Activated CD4-positive, alpha-beta T cell treated with anti-CD3 and anti-CD28 coated beads for 4 hours (primary cell): ENCODE data around the gene GOLGA6L26.
"Not testable (repeated sequence)": the region's sequence is repeated elsewhere in the genome, so short reads cannot be mapped to it uniquely, and the experiment has no call there.

Experiments used
- DNase-seq, 2 donors: peaks; one replicate each; pipeline ENCODE4 v3.0.0-alpha.2; 2020

GOLGA6L26 gene, protein sequence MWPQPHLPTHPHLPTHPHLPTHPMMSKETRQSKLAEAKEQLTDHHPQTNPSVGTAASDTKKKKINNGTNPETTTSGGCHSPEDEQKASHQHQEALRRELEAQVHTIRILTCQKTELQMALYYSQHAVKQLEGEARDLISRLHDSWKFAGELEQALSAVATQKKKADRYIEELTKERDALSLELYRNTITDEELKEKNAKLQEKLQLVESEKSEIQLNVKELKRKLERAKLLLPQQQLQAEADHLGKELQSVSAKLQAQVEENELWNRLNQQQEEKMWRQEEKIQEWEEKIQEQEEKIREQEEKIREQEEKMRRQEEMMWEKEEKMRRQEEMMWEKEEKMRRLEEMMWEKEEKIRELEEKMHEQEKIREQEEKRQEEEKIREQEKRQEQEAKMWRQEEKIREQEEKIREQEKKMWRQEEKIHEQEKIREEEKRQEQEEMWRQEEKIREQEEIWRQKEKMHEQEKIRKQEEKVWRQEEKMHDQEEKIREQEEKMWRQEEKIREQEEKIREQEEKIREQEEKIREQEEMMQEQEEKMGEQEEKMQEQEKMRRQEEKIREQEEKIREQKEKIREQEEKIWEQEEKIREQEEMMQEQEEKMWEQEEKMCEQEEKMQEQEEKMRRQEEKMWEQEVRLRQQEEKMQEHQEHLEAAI

DNA sequence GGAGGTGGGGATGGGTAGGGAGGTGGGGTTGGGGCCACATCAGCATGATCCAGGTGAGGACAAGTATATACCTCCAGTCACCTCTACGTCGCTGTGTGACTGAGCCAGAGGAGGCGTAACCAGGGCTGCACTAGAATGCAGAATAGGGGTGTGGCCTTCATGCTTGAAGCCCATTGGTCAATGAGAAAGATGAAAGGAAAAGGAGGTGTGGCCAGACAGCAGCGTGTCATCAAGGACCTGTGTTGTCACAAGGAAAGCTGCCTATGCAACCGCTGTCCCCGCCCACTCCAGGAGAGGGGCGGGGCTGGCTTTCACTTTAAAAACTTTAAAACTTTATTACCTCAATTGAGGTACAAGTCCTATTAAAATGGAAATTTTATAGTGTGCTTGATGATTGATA lies at the start of gene GOLGA6L26:
Gene GOLGA6L26, minus strand, starts transcription at position 101 of the 400 bp plus-strand sequence. Its CDS starts 61 bp downstream, at position 40.
- not testable (repeated sequence) for DNase-seq

DNA sequence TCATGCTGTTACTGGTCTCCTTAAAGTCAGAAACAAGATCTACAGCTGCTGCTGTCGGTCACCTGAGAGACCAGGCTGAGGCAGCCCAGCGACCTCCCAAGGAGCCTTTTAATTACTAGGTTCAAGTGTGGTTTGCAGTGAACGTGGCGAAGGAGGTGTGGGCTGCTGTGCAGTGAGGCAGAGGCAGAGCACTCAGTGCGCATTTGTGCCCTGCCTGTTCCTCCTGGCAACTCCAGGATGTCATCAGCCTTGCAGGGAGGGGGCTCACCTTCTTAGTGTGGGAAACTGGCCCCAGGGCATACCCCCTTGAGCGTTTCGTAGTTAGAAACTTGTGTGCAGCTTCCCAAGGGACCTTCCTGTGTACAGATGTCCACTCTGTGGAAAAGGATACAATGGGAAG lies 47.2 kb upstream of the GOLGA6L26 start:
- not testable (repeated sequence) for DNase-seq

DNA sequence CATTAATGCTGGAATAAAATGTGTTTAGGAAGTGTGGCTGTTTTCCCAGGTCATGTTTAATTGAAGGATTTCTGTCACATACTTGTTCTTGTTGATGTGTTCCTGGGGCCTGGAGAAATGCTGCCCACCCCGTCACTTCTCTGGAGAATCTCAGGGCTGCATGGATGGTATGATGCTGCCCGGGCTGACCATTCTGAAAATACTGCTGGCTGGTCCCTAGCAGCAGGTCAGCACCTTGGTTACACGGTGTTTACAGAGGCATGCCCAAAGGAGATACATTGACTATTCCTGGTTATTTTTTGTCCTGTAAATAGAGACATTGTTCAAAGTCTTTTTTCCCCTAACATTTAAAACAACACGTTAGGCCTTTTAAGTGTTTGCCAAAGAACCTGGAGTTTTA lies 46.7 kb upstream of the GOLGA6L26 start:
- DNase-seq: not testable (repeated sequence)

DNA sequence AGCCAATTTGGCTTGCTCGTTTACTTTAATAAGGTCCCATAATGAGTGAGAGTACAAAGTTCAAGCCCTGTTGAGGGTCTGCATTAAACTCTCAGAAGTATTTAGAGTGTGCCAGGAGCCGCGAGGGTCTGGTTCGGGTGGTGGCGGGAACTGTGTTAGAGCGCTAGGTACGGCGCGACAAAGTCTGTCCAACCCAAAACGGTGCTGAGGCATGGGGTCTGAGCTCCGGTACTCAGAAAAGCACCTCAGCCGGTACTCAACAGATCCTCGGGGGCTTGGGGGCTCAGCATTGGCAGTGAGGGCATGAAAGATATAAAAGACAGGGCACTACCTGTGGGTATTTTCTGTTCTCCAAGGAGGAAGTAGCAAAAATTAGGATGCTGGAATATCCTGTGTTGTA lies 45.0 kb upstream of the GOLGA6L26 start:
- not testable (repeated sequence) for DNase-seq

DNA sequence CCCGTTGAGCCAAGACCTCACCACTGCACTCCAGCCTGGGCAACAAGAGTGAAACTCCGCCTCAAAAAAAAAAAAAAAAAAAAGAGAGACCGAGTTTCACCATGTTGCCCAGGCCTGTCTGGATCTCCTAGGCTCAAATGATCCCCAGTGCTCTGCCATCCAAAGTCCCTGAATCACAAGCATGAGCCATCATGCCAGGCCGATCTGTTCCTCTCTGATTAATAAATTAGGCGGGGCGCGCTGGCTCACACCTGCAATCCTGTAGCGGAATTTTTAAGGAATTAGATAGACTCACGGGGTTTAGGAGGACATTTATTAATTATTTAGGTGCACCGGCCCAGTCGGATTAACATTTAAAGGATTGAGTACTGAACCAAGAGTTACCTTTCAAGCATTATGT lies 40.2 kb upstream of the GOLGA6L26 start:
- DNase-seq: not testable (repeated sequence)

DNA sequence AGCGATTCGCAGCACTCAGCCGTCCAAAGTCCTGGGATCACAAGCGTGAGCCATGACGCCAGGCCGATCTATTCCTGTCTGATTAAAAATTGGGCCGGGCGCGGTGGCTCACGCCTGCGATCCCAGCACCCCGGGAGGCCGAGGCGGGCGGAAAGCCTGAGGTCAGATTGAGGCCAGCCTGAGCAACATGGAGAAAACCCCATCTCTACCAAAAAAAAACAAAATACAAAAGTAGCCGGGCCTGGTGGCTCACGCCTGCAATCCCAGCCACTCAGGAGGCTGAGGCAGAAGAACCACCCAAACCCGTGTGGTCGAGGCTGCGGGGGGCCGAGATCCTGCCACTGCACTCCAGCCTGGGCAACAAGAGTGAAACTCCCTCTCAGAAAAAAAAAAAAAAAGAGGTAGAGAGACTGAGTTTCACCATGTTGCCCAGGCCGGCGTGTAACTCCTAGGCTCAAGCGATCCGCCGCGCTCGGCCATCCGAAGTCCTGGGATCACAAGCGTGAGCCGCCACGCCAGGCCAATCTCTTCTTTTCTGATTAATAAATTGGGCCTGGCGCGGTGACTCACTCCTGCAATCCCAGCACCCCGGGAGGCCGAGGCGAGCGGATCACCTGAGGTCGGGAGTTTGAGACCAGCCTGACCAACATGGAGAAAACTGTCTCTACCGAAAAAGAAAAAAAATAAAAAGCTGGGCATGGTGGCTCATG lies 39.0 kb upstream of the GOLGA6L26 start:
- not testable (repeated sequence) for DNase-seq

DNA sequence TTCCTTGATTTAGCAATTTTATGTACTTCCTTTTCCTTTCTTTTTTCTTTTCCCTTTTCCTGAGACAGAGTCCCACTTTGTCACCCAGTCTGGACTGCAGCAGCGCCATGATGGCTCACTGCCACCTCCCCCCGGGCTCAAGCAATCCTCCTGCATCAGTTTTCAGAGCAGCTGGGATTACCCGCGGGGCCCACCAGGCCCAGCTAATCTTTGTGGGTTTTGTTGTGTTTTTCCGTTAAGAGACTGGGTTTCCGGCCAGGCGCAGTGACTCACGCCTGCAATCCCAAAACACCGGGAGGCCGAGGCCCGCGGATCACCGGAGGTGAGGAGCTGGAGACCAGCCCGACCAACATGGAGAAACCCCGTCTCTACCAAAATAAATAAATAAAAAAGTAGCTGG lies 38.3 kb upstream of the GOLGA6L26 start:
- no peak for DNase-seq

DNA sequence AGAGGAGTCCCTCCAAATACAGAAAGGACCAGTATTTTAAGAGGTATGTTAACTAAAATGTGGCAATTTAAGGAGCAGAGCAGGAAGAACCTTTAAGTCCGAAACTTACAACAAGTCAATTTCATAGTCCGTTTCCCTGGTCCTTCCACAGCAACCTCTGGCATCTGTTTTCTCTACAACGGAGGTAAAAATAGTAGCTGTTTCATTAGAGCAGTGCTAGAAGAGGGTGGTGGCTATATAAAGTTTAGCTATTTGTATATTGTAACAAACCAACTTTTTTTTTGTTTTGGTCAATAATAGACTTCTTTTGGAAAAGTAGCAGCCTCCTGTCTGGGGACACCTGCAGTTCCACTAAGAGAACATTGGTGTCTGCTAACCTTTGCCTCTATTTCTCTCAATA lies 37.9 kb upstream of the GOLGA6L26 start:
- DNase-seq: not testable (repeated sequence)

DNA sequence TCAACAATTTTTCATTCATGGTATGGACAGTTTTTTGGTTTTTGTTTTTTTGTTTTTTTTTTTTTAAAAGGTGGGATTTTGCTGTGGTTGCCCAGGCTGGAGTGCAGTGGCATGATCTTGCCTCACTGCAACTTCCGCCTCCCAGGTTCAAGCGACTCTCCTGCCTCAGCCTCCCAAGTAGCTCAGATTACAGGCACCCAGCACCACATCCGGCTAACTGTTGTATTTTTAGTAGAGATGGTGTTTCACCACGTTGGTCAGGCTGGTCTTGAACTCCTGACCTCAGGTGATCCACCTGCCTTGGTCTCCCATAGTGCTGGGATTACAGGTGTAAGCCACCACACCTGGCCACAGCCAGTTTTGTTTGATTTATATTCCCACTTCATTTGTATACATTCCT lies 37.1 kb upstream of the GOLGA6L26 start:
- DNase-seq: not testable (repeated sequence)

DNA sequence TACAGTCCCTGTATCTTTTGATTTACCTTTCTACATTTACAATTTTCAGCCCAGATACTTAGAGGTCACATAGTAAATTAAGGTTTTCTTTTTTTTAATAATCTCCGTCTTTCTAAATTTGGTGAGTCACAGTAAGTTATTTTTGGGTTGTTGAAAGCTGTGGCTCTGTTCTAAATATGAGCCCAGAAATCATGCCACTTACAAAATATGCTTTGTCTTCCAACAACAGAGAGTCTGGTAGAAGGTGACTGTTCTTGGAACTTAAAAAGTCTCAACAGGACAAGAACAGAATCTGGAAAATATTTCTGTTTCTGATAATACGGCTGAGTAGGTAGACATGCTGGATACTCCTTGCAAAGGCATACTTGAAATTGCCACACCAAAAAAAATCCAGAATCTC lies 36.6 kb upstream of the GOLGA6L26 start:
- DNase-seq: no peak

DNA sequence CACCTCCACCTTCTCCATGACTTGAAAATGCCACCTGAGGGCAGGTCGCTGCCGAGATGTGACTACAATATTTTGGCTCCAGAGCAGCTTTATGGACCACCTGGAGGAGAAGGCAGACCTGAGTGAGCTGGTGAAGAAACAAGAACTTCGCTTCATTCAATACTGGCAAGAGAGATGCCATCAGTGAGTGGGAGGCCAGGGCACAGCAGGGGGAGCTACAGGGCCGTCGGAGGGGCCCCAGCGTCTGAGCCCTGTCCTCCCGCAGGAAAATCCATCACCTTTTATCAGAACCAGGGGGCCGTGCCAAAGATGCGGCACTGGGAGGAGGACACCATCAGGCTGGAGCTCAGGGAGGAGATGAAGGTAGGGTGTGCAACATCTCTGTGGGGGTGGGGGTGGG lies 30.3 kb upstream of the GOLGA6L26 start:
- not testable (repeated sequence) for DNase-seq

DNA sequence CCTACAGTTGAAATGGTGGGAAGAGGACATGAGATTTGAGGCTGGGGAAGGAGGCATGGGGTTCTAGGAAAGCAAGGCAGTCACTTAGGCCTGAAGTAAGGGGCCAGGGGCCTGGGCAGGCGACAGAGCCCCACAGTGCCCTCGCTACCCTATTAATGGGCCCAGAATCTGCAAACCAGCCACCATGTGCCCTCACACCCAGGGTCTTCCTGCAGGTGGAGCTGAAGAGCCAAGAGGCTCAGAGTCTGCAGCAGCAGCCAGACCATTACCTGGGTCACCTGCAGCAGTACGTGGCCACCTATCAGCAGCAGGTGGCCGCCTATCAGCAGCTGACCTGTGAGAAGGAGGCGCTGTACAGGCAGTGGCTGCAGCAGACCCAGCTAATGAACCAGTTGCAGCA lies 28.6 kb upstream of the GOLGA6L26 start:
- DNase-seq: not testable (repeated sequence)

DNA sequence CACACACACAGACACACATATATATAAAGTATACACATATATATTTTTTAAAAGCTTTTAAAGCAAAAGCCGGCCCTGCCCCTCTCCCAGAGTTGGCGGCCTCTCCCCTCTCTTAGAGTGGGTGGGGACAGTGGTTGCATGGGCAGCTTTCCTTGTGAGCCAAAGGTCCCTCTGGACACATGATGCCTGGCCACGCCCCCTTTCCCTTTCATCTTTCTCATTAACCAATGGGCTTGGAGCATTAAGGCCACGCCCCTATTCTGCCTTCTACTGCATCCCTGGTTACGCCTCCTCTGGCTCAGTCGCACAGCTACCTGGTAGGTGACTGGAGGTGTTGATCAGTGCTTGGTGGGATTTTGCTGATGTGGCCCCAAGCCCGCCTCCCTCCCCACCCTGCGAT lies 20.5 kb upstream of the GOLGA6L26 start, which contains the start of gene GOLGA8S:
Gene GOLGA8S, plus strand, starts transcription at position 301 of the 400 bp plus-strand sequence. Its CDS starts 62 bp downstream, at position 363.
- not testable (repeated sequence) for DNase-seq

DNA sequence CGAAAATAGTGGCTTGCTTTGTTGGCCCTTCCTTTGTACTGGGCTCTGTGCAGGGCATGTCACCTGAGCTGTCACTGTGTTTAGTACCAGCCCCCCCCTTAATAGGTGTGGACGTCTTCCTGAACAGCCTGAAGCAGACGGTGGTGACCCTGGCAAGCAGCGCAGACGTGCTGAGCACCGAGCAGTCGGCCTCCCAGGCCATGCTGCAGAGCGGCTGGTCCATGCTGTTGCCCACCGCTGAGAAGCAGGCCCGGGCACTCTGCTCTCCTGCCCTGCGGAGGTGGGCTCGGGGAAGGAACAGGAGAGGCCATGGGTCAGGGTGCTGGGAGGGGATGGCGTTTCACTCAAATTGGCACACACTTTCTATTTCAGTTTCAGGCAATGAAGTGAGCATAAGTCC lies 22.8 kb downstream of the GOLGA6L26 start:
- DNase-seq: not testable (repeated sequence)

DNA sequence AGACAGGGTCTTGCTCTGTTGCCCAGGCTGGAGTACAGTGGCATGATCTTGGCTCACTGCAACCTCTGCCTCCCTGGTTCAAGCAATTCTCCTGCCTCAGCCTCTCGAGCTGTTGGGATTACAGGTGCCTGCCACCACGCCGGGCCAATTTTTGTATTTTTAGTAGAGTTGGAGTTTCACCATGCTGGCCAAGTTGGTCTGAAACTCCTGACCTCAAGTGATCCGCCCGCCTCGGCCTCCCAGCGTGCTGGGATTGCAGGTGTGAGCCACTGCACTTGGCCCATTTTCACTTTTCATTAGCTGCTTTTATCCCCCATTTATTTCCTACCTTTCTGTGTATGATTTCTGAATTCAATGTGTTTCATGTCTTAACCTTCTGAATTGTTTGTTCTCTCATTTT lies 28.1 kb downstream of the GOLGA6L26 start:
- DNase-seq: not testable (repeated sequence)

DNA sequence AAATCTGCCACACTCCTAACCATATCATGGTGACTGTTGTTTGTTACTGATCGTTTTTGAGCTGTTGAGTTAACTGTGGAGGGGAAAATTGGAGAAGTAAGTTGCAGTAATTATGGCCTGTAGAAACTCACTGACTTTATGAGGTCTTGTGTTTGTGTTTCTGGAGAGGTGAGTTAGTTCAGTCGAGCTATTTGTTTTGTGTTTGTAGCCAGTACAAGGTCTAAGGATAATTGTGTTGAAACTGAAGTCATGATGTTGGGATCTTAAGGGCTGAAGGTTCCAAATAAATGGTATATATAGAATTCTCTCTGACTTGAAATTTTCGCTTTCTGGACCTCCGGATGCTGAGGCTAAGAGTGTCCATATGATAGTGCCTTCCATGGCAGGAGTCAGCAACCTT lies 29.2 kb downstream of the GOLGA6L26 start:
- not testable (repeated sequence) for DNase-seq

DNA sequence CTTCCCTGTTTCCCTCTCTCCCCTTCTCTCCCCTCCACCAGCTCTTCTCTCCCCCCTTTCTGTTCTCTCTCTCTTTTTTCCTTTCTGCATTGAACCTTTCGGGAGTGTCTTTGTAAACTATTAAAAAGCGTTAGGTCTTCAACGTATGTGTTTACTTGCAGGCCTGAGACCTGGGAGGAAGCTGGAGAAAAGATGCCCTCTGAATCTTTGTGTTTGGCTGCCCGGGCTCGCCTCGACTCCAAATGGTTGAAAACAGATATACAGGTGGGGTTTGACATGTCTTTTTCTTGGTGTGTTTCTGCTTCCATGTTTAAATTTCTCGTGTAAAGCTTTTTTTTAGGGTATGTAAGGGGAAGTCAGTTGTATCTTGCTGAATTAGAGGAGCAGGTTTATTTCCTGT lies 29.7 kb downstream of the GOLGA6L26 start:
- not testable (repeated sequence) for DNase-seq

DNA sequence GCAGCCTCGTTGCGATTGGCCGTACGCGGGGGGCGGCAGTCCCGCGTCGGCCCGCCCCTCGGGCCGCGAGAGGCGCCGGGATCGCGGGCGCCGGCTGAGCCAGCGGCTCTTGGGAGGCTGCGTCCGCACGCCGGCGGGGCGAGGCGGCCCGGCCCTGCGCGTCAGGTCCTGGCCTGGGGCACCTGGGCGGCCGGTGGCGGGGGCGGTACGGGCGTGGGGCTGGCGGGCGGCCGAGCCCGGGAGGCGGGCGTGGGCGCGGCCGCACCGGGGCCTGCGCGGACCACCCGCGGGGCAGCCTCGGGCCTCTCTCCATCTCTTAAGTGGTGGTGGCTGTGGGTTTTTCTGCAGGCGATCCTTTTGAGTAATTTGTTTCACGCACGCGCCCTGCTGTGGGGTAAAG lies 30.3 kb downstream of the GOLGA6L26 start:
- peak; percentile 10 to 27 for DNase-seq

DNA sequence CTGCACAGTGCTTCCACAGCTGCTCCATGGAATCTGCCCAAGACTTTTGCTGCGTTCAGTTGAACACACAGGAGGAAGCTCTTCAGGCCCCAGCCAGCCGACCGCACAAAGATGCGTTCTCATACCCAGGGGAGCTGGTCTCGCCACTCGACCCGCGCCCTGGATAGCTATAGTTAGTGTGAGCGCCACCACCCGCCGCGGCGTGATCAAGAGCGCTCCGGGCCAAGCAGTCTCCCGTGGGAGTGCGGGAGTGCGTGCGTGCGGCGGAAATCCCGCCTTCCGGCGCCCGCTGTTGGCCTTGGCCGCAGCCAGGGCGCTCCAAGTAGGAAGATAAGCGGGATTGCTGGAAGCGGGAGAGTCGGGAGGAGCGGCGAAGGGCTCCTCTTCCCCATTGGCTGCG lies 30.8 kb downstream of the GOLGA6L26 start:
- not testable (repeated sequence) for DNase-seq
